ENCODE results near the gene PWWP2B.

Gene PWWP2B

GRCh38 chr10:132397036-132397541 is at the start of gene PWWP2B:
Gene PWWP2B (plus strand): TSS chr10:132397200. CDS start chr10:132397227, 27 bp downstream.
- Histone ChIP-seq H3K27ac (ENCODE audit: low read depth, low read length, poor library complexity, severe bottlenecking) (no peak within 1 kb of the TSS), H3K9me2 (ENCODE audit: low read depth, low read length) (no peaks in the 10 kb centered on the region), H3K4me2 (ENCODE audit: low read length) (no peak within 1 kb of the TSS), H3F3A (ENCODE audit: insufficient read depth, low read length) (no peaks in the 10 kb centered on the region), H3K36me3 (ENCODE audit: insufficient read depth, low read length) (no peaks in the 10 kb centered on the region), H3K4me1 (ENCODE audit: insufficient read depth, low read length, severe bottlenecking) (no peaks in the 10 kb centered on the region), H2AFZ (ENCODE audit: low read length) (no peak within 1 kb of the TSS), H3K27me3 (ENCODE audit: insufficient read depth, low read length) (0 out of 2 replicates have a peak, but pooled peaks cover 6% of the 10 kb centered on the region), H3K4me3 (ENCODE audit: low read depth, low read length, poor library complexity, severe bottlenecking) (no peak within 1 kb of the TSS), H3K9me3 (ENCODE audit: low read length) (no peaks in the 10 kb centered on the region), H3K9ac (ENCODE audit: low read length) (no peak within 1 kb of the TSS), H4K20me1 (ENCODE audit: insufficient read depth, low read length) (no peaks in the 10 kb centered on the region), H3K79me2 (ENCODE audit: insufficient read depth, low read length) (no peaks in the 10 kb centered on the region)
- no peak for TF ChIP-seq CTCF (IDR thresholded peaks at IDR 0.05; ENCODE audit: low read length)
- TF ChIP-seq EZH2 (IDR thresholded peaks at IDR 0.05; ENCODE audit: borderline replicate concordance, low read length): no peak

DNA sequence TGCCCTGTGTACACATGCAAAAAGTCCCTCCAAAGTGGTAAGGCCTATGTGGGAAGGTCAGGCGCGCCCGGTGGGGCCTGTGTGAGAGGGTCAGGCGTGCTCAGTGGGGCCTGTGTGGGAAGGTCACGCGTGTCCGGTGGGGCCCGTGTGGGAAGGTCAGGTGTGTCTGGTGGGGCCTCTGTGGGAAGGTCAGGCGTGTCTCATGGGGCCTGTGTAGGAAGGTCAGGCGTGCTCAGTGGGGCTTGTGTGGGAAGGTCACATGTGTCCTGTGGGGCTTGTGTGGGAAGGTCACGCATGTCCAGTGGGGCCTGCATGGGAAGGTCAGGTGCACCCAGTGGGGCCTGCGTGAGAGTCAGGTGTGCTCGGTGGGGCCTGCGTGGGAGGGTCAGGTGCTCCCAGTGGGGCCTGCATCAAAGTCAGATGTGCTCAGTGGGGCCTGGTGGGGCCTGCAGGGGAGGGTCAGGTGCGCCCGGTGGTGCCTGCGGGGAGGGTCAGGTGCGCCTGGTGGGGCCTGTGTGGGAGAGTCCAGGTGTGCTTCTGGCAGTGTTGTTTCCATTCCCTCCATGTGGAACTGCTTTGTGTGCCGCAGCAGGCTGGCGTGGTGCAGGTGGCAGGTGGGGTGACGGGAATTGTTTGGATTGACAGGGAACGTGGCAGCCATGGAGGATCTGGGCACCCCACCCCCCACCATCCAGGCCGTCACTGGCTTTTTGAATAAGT is 49.6 kb upstream of the PWWP2B start:
- Histone ChIP-seq H3K79me2 (ENCODE audit: insufficient read depth, low read length) (no peaks in the 10 kb centered on the region), H3K4me1 (ENCODE audit: insufficient read depth, low read length, severe bottlenecking) (no peaks in the 10 kb centered on the region), H3K4me3 (ENCODE audit: low read depth, low read length, poor library complexity, severe bottlenecking) (no peak overlapping the region), H3K9me3 (ENCODE audit: low read length) (no peaks in the 10 kb centered on the region), H3K27ac (ENCODE audit: low read depth, low read length, poor library complexity, severe bottlenecking) (no peak overlapping the region), H3K9ac (ENCODE audit: low read length) (no peak overlapping the region), H2AFZ (ENCODE audit: low read length) (no peak overlapping the region), H3F3A (ENCODE audit: insufficient read depth, low read length) (no peaks in the 10 kb centered on the region), H3K9me2 (ENCODE audit: low read depth, low read length) (no peaks in the 10 kb centered on the region), H3K27me3 (ENCODE audit: insufficient read depth, low read length) (no peaks in the 10 kb centered on the region), H3K4me2 (ENCODE audit: low read length) (no peak overlapping the region), H3K36me3 (ENCODE audit: insufficient read depth, low read length) (0 out of 2 replicates have a peak, but pooled peaks cover 3% of the 10 kb centered on the region), H4K20me1 (ENCODE audit: insufficient read depth, low read length) (no peaks in the 10 kb centered on the region)
- TF ChIP-seq CTCF (IDR thresholded peaks at IDR 0.05; ENCODE audit: low read length) (no peak), EZH2 (IDR thresholded peaks at IDR 0.05; ENCODE audit: borderline replicate concordance, low read length) (no peak)

DNA sequence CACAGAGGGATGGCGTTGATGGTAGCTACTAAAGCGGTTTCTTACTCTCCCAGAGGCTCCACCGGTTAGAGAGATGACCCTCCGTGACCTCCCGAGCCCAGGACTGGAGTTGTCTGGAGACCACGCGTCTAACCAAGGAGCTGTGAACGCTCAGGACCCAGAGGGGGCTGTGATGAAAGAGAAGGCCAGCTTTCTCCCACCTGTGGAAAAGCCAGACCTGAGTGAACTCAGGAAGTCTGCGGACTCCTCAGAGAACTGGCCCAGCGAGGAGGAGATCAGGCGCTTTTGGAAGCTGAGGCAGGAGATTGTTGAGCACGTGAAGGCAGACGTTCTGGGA is 49.1 kb upstream of the PWWP2B start:
- Histone ChIP-seq H3K4me3 (ENCODE audit: low read depth, low read length, poor library complexity, severe bottlenecking) (no peak overlapping the region), H3K9me2 (ENCODE audit: low read depth, low read length) (no peaks in the 10 kb centered on the region), H3K36me3 (ENCODE audit: insufficient read depth, low read length) (0 out of 2 replicates have a peak, but pooled peaks cover 3% of the 10 kb centered on the region), H2AFZ (ENCODE audit: low read length) (no peak overlapping the region), H3K4me1 (ENCODE audit: insufficient read depth, low read length, severe bottlenecking) (no peaks in the 10 kb centered on the region), H4K20me1 (ENCODE audit: insufficient read depth, low read length) (no peaks in the 10 kb centered on the region), H3K9ac (ENCODE audit: low read length) (no peak overlapping the region), H3F3A (ENCODE audit: insufficient read depth, low read length) (no peaks in the 10 kb centered on the region), H3K79me2 (ENCODE audit: insufficient read depth, low read length) (no peaks in the 10 kb centered on the region), H3K9me3 (ENCODE audit: low read length) (no peaks in the 10 kb centered on the region), H3K4me2 (ENCODE audit: low read length) (no peak overlapping the region), H3K27me3 (ENCODE audit: insufficient read depth, low read length) (no peaks in the 10 kb centered on the region), H3K27ac (ENCODE audit: low read depth, low read length, poor library complexity, severe bottlenecking) (no peak overlapping the region)
- no peak for TF ChIP-seq EZH2 (IDR thresholded peaks at IDR 0.05; ENCODE audit: borderline replicate concordance, low read length)
- no peak for TF ChIP-seq CTCF (IDR thresholded peaks at IDR 0.05; ENCODE audit: low read length)

Data from OCI-LY1 (cell line).